Subcutaneous adipose tissue (tissue), 4 donors: ENCODE data around the gene MICU2. TPM values are rescaled to one million over a fixed set of nuclear protein-coding genes. Genes with fewer than 3 reads are reported as not detected.

Source experiments
- total RNA-seq, 4 donors: library from RNA; depleted of rRNA; stranded (reverse); fragments of >200 nt; gene quantifications; one replicate each; pipeline ENCODE4 v1.1.0, GENCODE V29; 2016
- TF ChIP-seq, protein P1 (sequence below): fragments of 450-650 bp; IDR thresholded peaks from one replicate; pipeline ENCODE4 v1.5.1; 2016; ENCODE audit warnings: low read depth, mild to moderate bottlenecking, control low read depth, antibody characterized with exemption, moderate library complexity

MICU2 gene
- total RNA-seq, 4 donors from 2014 or later, result 25.1 to 76.1 (median 40.5) TPM

DNA sequence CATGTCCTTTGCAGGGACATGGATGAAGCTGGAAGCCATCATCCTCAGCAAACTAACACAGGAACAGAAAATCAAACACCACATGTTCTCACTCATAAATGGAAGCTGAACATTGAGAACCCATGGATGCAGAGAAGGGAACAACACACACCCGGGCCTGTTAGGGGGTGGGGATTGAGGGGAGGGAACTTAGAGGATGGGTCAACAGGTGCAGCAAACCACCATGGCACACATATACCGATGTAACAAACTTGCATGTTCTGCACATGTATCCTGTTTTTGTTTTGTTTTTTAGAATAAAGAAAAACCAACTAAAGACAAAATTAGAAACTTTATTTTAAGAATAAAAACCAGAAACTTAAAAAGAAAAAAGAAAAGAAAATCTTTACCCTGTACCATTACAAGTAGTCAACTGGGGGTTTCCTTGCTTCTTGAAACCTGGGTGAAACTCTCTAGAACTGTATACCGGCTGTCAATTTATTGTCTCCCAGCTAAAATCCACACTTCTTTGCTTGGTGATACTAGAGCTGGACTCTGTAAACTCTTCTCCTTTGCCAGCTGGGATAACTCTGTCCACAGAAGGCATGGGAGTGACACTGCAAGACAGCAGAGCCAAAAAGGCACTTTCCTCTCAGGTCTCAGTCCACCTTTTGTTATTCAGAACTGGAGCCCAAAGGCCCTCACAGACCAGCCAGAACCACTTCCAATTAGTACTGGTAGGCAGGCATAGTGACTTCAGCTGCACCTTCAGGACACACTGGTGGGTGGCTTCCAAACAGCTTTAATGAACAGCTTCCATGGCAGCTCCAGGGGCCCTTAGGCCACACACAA, 9.0 kb downstream of the MICU2 start:
- TF ChIP-seq, protein P1, sequence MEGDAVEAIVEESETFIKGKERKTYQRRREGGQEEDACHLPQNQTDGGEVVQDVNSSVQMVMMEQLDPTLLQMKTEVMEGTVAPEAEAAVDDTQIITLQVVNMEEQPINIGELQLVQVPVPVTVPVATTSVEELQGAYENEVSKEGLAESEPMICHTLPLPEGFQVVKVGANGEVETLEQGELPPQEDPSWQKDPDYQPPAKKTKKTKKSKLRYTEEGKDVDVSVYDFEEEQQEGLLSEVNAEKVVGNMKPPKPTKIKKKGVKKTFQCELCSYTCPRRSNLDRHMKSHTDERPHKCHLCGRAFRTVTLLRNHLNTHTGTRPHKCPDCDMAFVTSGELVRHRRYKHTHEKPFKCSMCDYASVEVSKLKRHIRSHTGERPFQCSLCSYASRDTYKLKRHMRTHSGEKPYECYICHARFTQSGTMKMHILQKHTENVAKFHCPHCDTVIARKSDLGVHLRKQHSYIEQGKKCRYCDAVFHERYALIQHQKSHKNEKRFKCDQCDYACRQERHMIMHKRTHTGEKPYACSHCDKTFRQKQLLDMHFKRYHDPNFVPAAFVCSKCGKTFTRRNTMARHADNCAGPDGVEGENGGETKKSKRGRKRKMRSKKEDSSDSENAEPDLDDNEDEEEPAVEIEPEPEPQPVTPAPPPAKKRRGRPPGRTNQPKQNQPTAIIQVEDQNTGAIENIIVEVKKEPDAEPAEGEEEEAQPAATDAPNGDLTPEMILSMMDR, result no peak

DNA sequence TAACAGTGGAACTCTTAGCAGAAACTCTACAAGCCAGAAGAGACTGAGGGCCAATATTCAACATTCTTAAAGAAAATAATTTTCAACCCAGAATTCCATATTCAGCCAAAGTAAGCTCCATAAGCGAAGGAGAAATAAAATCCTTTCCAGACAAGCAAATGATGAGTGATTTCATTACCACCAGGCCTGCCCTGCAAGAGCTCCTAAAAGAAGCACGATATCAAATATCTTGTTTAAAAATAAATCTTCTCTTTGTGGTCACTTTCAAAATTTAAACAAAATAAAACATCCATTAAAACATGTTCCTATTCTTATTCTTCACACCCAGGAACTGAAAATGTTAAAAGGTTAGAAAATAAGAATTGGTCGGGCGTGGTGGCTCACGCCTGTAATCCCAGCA, 13.7 kb downstream of the MICU2 start:
- TF ChIP-seq, protein P1, result no peak

DNA sequence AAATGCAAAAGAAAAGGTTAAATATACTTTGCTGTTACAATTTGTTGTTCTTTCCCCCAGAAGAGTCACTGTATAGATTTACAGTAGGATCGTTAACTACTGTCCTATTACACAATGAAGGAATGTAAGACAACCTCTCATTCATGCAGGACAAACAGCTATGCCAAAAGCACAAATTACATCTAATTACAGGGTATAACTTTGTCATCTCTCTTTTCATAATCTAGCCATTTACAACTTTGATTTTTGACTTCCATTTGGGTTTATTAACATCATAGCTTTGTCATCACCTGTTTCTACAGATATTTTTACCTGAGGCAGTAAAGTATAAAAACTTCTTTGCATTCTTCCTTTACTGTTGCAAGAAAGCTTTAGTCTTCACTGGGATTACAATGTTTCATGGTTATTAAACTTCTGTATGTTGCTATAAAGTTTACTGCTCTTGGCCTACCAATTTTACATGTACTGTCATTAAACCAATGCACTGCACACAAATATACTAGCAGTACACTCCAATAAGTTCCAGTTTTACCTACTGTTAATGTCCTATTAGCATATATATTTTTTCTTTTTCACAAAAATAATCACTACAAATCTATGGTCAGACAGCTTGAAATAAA, 18.9 kb downstream of the MICU2 start:
- TF ChIP-seq, protein P1, result no peak

DNA sequence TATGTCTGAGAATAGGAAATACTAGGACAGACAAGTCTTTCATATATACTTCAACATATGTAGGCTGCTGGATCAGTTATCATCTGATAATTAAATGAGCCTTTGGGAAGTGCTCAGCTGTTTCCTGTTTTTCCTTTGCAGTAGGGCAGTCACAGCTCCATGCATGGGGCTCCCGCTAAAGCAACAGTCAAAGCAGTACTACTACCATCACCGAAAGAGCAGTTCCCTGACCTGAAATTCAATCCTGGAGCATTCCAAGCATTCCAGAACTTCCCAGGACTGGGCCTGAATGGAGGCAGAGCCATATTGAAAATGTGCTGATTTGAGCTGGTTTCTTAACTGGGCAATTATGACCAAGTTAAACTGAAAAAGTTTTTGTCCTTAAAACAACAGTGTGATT, 20.5 kb downstream of the MICU2 start:
- TF ChIP-seq, protein P1, result no peak

DNA sequence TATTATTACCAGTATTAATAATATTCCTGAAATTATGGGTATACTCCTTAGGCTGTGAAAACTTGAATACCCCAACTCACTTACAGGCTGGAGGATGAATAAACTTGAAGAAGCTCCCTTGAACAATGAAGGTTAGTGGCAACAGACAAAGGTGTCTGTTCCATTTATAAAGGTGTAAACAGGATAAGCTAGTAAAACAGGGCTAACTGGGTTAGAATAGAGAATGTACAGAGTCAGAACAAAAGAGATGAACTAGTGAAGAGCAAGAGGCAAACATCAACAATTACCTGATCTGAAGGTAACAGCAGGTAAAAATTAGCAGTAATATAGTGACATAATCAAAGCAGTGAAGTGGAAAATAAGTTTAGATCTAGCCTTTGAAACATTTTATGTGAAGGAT, 23.2 kb downstream of the MICU2 start:
- TF ChIP-seq, protein P1, result no peak

DNA sequence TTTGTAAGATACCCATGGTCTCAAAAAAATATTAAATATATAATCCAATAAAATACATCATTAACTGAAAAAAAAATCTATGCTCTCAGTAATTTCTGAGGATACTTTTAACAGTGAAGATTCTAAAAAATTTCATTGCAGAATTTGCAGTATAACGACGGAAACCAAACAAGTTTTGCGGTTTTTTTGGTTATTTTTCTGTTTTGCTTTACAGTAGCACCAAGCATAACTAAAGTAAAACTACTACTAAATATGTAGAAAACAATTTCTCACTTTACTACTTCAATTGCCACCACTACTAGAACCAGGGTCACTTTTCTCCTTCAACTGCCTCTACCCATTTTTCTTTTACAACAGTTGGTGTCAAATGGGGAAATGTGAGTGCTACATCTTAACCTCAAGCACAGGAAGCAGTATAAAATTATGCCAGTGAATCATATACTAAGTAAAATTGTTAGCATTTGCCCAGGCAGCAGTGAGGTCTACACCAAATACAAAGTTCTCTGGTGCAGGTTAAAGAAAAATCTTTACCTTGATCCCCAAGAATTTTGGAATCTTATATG, 24.1 kb downstream of the MICU2 start:
- TF ChIP-seq, protein P1, result no peak

DNA sequence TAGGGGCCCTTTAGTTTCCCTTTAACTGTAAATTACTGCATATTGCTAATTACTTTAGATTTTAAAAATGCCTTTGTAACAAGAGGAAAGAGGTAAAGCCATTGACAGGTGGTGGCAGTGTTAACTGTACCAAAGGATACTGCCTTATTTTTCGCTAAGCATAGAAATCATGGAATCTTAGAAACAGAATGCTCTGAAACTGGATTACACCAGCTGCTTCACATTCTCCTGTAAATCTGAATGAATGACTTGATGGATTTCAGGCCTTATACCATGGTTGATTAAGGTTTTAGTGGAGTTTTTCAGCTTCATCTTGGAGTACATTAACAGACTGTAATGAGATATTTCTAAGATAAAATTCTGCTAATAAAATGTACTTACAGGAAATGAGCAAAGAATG, 25.2 kb downstream of the MICU2 start:
- TF ChIP-seq, protein P1, result no peak
